Memory B cell (primary cell): ENCODE data around the gene ZBTB48.
"Not testable (repeated sequence)": the region's sequence is repeated elsewhere in the genome, so short reads cannot be mapped to it uniquely, and the experiment has no call there.

Source experiments
- ATAC-seq: fragments of 150-1000 bp; cut with Tn5 transposase; 2 replicates; pipeline ENCODE4 v1.10.0; 2021; ENCODE audit warnings: low read depth, mild to moderate bottlenecking, moderate library complexity
- DNase-seq, 2 donors: peaks; one replicate each; pipeline ENCODE4 v3.0.0; 2022; ENCODE audit warnings: low spot score in 2 of 2
- H3K27ac Mint-ChIP-seq: one replicate; pipeline ENCODE4 v1.8.0; 2022; ENCODE audit warnings: mild to moderate bottlenecking, moderate library complexity, mixed read lengths
- H3K27me3 Mint-ChIP-seq: one replicate; pipeline ENCODE4 v1.8.0; 2022; ENCODE audit warnings: mixed read lengths
- H3K36me3 Mint-ChIP-seq: one replicate; pipeline ENCODE4 v1.8.0; 2022; ENCODE audit warnings: mild to moderate bottlenecking, mixed read lengths
- H3K4me1 Mint-ChIP-seq: one replicate; pipeline ENCODE4 v1.8.0; 2022; ENCODE audit warnings: mixed read lengths
- H3K4me3 Mint-ChIP-seq: one replicate; pipeline ENCODE4 v1.8.0; 2022; ENCODE audit warnings: mild to moderate bottlenecking, moderate library complexity, mixed read lengths
- H3K9me3 Mint-ChIP-seq: one replicate; pipeline ENCODE4 v1.8.0; 2022; ENCODE audit warnings: mixed read lengths

Gene ZBTB48

GRCh38 chr1:6635161-6635909 is 55.5 kb downstream of the ZBTB48 start:
- Mint-ChIP-seq H3K36me3 (peaks cover 11% of the 10 kb centered on the region), H3K4me3 (no peak overlapping the region), H3K9me3 (no peaks in the 10 kb centered on the region), H3K27ac (peak overlapping the region; percentile 65), H3K27me3 (no peaks in the 10 kb centered on the region), H3K4me1 (no peaks in the 10 kb centered on the region)
- DNase-seq (no peak), ATAC-seq (no peak)

- H3K27ac Mint-ChIP-seq: peak overlapping the region; percentile 65
- no peaks in the 10 kb centered on the region for H3K9me3 Mint-ChIP-seq
- ATAC-seq (no peak), DNase-seq (no peak)
- no peak overlapping the region for H3K4me3 Mint-ChIP-seq
- H3K4me1 Mint-ChIP-seq: no peaks in the 10 kb centered on the region
- H3K27me3 Mint-ChIP-seq: no peaks in the 10 kb centered on the region
- peaks cover 11% of the 10 kb centered on the region for H3K36me3 Mint-ChIP-seq
These were observed 56.3 kb downstream of the ZBTB48 start for GRCh38 chr1:6635910-6636760.

- not testable (repeated sequence) for H3K4me1 Mint-ChIP-seq, H3K27me3 Mint-ChIP-seq, H3K27ac Mint-ChIP-seq, ATAC-seq, H3K9me3 Mint-ChIP-seq, H3K4me3 Mint-ChIP-seq, DNase-seq
- peaks cover 14% of the 10 kb centered on the region for H3K36me3 Mint-ChIP-seq
These were observed 57.0 kb downstream of the ZBTB48 start for GRCh38 chr1:6636778-6637177.

GRCh38 chr1:6637770-6638169 is 58.0 kb downstream of the ZBTB48 start:
- DNase-seq (no peak), ATAC-seq (no peak)
- H3K27ac Mint-ChIP-seq: no peak overlapping the region
- H3K27me3 Mint-ChIP-seq: no peaks in the 10 kb centered on the region
- no peaks in the 10 kb centered on the region for H3K4me1 Mint-ChIP-seq
- peaks cover 19% of the 10 kb centered on the region for H3K36me3 Mint-ChIP-seq
- no peak overlapping the region for H3K4me3 Mint-ChIP-seq
- no peaks in the 10 kb centered on the region for H3K9me3 Mint-ChIP-seq

- H3K4me1 Mint-ChIP-seq: no peaks in the 10 kb centered on the region
- H3K27me3 Mint-ChIP-seq: no peaks in the 10 kb centered on the region
- no peak for ATAC-seq
- DNase-seq: no peak
- no peak overlapping the region for H3K27ac Mint-ChIP-seq
- H3K36me3 Mint-ChIP-seq: peaks cover 20% of the 10 kb centered on the region
- no peak overlapping the region for H3K4me3 Mint-ChIP-seq
- H3K9me3 Mint-ChIP-seq: no peaks in the 10 kb centered on the region
These were observed 58.4 kb downstream of the ZBTB48 start for GRCh38 chr1:6638226-6638625.
